HG03175 (cell line): ENCODE measurements around the gene IGSF21.

Experiments used
- ATAC-seq: cut with Tn5 transposase; IDR thresholded peaks from one replicate; pipeline ENCODE4 v1.9.1; 2021; ENCODE audit warnings: mild to moderate bottlenecking, moderate library complexity; ENCODE audit not compliant: unreplicated experiment

The IGSF21 gene

GRCh38 chr1:18093646-18094045 is 14.0 kb upstream of the IGSF21 start:
- no peak for ATAC-seq

DNA sequence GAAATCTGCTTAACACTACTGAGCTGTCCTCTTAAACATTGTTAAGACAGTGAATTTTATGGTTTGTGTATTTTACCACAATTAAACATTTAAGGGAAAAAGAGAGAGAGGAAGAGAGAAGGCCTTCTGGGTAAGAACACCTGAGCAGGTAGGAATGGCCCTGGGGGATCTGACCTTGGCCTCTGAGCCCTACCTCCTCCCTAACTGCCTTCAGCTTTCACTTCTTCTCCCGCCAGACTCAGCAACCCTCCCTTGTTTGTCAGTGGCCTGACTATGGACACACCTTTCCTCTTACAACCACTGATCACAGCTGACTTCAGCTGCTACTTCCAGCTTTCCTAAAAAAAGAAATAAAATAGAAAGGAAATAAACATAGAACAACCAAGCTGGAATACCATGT is 13.5 kb upstream of the IGSF21 start:
- no peak for ATAC-seq

GRCh38 chr1:18097206-18097605 is 10.4 kb upstream of the IGSF21 start:
- no peak for ATAC-seq

GRCh38 chr1:18099026-18099425 is 8.6 kb upstream of the IGSF21 start:
- no peak for ATAC-seq

DNA sequence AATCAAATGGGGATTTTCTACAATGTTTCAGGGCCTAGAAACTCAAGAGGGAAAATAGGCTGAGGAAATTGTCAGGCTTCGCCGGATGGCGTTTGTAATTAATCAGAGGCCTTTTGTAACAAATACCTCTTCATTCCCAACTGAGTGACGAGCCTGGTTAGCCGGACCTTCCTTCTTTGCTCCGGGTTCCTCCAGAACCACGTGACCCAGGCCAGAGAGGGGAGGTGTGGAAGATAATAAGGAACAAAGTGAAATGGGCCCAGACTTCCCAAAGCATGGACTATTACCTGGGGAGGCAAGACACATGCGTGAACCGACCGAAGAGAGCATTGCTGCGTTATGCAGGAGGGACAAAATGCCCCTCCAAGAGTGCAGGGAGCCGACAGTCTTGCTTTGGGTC is 7.5 kb upstream of the IGSF21 start:
- ATAC-seq, result no peak

GRCh38 chr1:18100491-18101063 is 7.0 kb upstream of the IGSF21 start:
- ATAC-seq, result no peak

DNA sequence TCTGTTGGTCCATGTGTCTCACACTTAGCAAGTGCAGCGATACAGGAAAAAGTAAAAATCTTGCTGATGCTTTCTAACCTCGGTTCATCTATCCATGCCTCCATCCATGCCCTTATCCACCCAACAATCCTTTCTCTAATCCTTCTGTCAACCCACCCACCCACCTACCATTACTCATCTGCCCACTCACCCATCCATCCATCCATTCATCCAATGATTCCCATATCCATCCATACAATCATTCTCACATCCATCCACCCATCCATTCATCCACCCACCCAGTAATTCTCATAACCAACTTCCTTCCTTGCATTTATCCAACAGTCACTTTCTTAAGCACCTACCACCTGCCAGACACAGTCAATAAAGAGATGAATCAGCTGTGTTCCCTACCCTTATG is 6.1 kb upstream of the IGSF21 start:
- no peak for ATAC-seq

GRCh38 chr1:18103788-18104421 is 3.7 kb upstream of the IGSF21 start:
- no peak for ATAC-seq

- no peak for ATAC-seq
These were observed 3.0 kb upstream of the IGSF21 start for GRCh38 chr1:18104546-18105100.

- ATAC-seq, result no peak
These were observed 2.4 kb upstream of the IGSF21 start for GRCh38 chr1:18105196-18105595.

DNA sequence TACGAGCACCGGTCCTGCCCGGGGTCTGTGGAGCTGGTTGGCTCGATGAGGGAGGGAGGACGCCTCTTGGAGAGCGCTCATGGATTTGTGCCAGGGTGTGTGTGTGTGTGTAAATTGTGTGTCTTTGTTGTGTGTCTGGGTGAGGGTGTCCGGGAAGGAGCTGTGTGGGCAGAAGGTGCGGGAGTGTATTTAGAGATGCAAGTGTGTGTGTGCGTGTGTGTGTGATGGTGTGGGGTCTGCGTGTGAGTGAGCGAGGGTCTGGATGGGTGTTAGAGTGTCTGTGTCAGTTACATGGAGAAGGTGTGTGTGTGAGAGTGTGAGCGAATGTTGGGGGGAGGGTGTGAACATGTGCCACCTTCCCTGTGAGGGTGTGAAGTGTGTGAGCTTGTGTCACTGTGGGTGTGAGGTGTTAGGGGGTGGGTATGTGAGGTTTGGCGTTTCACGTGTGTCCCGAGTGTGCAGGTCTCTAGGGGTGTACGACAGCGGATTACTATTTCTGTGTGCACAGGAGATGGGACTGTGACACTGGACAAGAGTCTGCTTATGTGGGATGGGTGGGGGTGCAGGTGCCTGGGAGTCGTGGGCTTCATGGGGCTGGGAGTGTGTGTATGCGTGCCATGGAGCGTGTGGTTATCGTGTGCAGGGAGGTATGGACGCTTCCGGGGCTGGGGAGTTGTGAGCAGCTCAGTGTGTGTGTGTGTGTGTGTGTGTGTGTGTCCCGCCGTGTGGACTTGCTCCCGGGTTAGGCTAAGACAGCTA is 880 bp downstream of the IGSF21 start:
- ATAC-seq, result no peak

DNA sequence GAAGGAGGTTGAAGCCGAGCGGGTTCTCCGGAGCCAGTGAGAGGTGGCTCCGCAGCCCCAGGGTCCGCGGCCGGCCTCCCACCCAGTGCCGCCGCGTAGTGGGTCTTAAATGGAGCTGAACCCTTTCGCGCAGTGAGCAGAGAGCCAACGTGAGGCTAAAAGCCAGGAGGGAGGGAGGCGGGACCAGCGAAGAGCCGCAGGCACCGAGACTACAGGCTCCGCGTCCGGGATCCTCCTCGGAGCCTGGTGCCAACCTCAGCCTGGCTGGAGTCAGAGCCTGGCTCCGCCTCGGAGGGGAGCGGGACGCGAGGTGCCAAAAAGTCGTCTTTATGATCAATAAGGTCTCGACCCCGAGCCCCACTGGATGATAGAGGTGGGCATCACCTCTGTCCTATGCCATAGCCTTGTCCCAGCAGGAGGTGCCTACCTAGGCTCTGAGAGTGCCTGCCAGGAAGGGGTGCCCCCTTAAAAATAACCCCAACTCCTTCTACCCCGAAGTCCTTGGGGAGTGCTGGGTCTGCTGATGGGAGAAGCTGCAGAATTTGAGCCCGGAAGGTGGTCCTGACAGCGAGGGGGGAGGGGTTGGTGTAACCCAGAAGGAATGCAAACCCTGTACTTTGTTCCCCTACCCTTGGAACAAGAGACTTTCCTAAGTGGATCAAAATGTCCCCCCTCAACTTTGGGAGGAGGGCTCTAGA is 1.6 kb downstream of the IGSF21 start:
- no peak for ATAC-seq

DNA sequence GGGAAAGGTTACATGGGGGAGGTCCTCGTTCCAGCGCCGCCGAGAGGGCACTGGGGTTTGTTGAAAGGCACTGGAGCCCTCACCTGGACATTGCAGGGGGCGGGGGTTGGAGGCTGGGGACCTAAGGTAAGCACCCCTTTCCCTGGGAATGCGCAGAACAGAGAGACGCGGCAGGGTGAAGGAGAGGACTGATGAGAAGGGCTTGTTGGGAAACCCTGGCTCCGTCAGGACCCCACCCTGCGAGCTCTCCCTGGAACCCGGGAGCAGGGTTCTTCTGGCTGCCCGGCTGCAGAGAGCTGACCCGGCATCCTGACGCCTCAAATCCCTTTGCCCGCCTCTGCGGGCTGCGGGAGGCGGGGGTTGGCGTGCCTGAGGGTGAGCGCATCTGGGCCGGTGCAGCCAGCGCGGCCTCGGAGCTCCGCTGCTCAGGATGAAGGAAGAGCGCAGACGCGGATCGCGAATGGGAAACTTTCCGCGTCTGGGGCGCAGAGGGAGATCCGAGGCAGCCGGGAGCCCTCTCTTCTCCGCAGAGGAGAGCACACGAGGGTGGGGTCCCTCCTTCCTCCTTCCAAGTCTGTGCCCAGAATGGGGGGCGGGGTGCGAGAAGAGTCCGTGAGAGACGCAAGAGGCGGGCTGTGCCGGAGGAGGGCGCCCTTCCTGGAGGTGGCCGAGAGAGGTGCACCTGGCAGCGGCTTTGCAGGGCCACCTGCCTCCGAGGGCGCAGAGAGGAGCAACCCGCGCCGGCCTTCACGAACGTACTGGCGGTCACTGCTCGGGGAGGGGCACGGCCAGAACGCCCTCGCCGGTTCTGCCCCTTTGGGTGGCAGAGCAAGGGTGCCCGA is 2.4 kb downstream of the IGSF21 start:
- ATAC-seq, result no peak

- no peak for ATAC-seq
These were observed 3.0 kb downstream of the IGSF21 start for GRCh38 chr1:18110598-18110939.

- ATAC-seq, result no peak
These were observed 3.4 kb downstream of the IGSF21 start for GRCh38 chr1:18110968-18111367.

- ATAC-seq, result no peak
These were observed 4.2 kb downstream of the IGSF21 start for GRCh38 chr1:18111605-18112297.

DNA sequence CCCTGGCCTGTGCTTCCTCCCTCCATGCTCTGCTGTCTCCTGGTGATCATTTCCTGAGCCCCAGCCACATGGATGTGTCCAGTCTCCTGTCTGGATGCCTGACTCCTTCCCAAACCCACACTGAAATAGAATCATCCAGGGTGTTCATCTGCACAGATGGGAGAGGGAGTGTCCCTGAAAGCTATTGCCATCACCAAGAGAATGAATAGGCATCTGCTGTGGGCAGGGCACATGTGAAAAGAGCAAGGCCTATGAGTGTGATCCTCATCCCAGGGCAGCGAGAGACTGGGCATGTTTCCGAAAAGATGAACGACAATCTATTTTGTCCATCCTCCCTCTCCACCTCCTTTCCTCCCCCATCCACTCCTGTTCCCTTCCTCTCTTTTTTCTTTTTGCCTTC is 5.0 kb downstream of the IGSF21 start:
- no peak for ATAC-seq

DNA sequence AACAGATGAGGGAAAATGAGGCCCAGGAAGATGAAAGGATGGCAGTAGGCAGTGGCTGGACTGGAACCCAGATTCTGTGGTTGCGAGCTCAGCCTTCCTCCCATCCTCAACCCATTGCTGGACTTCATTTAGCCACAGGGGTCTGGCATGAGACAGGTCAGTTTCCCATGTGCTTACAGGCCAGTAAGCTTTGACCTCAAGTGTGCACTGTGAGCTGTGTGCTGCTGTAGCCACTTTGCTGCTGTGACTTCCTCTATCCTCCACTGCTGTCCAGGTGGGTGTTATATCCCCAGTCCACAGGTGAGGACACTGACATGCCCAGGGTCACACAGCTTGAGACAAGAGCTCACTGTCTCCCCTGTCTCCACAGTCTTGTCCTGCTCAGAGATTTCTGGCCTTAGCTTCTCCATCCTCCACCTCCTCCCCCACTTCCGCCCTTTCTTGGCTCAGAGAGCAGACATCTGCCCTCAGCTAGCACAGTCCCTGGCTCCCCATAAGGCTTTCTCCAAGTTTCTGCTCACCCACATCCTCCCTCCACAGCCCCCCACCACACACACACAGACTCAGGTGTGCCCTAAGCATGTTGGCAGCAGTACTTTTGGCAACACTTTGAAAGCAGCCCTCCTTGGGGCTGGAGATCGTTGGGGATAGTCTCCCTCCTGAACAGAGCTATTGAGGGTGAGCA is 7.3 kb downstream of the IGSF21 start:
- no peak for ATAC-seq

DNA sequence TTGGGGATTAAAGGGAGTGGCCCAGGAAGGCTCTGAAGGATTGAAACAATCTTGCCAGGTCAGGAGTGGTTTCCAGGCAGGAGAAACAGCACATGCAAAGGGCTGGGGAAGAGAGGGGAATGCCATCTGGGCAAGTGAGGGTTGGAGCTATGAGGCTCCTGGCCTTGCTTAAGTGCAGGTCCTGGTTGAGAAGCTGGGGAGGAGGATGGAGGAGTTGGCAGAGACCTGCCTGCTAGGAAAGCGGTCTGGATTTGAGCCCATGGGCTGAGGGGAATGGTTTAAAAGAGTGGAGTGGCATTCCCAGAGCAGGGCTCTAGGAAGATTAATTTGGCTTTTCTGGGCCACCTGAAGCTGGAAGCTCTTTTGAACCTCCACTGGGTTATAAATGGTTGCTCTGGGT is 9.2 kb downstream of the IGSF21 start:
- ATAC-seq, result no peak

GRCh38 chr1:18118078-18118477 is 10.5 kb downstream of the IGSF21 start:
- no peak for ATAC-seq
